GM18502 (cell line): ENCODE data around the gene CLPTM1L.
"Not testable (repeated sequence)": the region's sequence is repeated elsewhere in the genome, so short reads cannot be mapped to it uniquely, and the experiment has no call there.

Experiments used
- ATAC-seq: cut with Tn5 transposase; IDR thresholded peaks from one replicate; pipeline ENCODE4 v1.9.1; 2021; ENCODE audit warnings: mild to moderate bottlenecking; ENCODE audit not compliant: unreplicated experiment, poor library complexity

Gene CLPTM1L

DNA sequence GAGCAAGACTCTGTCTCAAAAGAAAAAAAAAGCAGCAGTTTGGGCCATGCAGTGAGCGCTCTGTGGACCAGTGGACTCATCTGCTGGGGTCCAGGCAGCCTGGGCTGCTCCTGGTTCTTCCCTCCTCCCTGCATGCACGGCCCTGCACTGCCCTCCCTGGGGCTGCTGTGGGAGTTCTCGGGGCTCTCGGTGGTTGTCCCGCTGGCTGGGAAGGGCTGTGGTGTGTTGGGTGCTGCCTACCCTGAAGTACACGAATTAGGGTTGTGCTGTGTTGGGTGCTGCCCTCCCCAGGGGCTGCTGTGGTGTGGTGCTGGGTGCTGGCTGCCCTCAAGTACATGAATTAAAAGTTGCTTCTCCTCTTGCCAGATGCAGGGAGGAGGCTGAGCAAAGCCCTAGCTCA, 18.3 kb upstream of the CLPTM1L start:
- ATAC-seq = no peak

DNA sequence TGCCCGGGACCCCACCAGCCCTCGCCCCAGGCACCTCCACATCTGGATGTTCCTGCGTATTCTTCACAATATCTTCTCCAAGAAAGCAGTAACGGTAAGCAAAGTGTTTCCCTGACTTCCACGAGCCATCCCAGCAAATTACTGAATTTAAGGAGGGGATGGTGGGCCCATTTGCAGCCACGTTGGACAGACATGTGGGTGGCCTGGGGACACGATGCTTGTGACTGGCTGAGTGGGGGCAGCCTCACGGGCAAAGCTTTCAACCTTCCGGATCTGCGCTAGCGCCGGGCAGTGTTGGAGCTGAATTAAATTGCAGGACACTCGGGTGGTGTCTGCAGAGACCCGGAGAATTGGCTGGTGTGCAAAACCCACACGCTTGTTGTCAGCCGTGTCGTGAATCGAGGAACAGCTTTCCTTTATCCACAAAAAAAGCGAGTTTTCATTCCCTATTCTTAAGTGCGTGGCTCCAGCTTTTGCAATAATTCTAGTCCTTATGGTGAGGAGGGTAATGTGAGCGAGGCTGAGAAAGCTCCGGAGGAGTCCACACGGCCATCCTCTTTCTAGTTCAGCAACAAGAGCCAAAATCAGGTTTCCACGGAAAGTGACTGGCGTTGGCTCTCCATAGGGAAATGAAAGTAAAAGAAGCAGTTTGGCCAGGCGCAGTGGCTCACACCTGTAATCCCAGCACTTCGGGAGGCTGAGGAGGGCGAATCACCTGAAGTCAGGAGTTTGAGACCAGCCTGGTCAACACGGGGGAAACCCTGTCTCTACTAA, 17.5 kb upstream of the CLPTM1L start:
- no peak for ATAC-seq

DNA sequence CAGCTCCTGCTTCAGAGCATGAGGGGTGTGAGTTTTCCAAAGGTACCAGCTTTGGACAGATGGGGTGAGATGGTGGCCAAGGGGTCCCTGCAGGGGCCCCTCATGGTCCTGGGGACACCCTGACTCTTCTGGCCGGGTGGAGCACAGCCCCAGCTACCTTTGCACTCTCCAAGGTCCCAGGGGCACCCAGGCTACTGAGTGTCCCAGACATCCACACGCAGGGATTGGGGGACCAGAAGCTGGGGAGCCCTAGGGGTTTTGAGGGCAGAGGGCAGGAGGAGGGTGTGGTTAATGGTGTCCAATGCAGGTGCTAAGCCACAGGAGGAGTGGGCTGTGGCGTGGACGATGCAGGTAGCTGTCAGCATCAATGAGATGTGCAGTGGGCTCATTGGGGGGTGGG, 16.0 kb upstream of the CLPTM1L start:
- ATAC-seq = no peak

DNA sequence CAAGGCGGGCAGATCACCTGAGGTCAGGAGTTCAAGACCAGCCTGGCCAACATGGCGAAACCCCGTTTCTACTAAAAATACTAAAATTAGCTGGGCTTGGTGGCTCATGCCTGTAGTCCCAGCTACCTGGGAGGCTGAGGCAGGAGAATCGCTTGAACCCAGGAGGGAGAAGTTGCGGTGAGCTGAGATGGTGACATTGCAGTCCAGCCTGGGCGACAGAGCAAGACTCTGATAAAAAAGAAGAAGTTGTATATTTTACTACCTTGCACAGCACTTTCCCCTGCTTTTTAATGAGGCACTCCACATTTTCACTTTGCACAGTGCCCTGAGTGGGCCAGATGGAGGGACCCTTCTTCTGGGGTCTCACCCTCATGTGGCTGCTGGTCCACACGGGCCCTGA, 15.5 kb upstream of the CLPTM1L start:
- ATAC-seq = not testable (repeated sequence)

DNA sequence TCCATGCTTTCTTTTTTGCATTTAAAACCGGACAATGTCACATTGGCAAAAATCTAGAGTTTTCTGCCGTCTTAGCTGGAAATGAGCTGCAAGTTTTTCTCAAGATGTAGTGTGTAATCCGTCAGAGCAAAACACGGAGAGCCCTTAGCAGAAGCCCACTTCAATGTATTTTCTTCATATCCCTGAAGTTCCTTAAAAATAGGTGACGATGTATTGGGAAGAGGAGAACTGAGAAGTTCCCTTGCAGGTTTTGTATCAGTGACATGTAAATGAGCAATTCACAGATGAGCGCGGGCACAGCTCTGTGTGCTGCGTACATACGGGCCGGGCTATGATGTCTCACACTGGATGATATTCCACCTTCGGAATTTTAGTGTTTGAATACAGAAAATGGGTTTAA, 14.8 kb upstream of the CLPTM1L start:
- no peak for ATAC-seq

DNA sequence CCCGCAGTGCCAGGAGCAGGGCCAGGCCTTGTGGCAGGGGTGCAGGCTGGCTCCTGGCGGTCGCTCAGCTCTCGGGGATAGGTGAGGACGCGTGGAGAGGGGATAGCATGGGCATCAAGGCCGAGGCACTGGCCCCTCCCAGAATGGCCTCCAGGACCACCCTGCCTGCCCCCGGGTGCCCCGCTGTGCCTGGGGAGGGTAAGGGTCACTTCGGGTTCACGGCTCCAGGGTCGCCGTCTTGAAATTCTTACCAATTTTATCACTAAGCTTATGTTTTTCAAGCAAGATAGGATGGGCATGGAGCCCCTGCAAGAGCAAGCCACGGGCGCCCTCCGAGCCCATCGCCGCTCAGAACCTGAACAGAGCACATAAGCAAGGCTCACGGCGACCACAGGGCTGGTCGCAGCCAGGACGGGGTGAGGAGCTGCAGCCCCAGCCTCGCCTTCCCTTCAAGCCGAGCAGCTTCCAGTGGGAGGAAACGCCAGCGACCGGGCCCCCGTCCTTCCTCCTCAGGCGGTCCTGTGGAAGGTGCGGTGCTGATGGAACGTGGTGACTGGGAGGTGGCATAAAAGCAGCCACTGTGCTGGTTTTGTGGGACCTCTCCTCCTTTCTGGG, 14.2 kb upstream of the CLPTM1L start:
- ATAC-seq = no peak

DNA sequence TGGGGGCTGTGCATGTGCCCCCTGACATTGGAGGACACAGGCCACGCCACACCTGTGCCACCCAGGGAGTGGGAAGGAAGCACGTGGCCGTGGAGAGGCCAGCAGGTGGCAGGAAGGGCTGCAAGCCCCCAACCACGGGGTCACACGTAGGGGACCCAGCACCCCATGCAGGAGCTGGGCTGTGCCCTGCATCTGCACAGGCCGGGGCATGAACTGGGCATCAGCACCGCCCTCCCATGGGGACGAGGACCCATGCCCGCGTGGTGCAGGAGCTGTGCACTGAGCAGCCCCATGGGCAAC, 13.8 kb upstream of the CLPTM1L start:
- no peak for ATAC-seq

DNA sequence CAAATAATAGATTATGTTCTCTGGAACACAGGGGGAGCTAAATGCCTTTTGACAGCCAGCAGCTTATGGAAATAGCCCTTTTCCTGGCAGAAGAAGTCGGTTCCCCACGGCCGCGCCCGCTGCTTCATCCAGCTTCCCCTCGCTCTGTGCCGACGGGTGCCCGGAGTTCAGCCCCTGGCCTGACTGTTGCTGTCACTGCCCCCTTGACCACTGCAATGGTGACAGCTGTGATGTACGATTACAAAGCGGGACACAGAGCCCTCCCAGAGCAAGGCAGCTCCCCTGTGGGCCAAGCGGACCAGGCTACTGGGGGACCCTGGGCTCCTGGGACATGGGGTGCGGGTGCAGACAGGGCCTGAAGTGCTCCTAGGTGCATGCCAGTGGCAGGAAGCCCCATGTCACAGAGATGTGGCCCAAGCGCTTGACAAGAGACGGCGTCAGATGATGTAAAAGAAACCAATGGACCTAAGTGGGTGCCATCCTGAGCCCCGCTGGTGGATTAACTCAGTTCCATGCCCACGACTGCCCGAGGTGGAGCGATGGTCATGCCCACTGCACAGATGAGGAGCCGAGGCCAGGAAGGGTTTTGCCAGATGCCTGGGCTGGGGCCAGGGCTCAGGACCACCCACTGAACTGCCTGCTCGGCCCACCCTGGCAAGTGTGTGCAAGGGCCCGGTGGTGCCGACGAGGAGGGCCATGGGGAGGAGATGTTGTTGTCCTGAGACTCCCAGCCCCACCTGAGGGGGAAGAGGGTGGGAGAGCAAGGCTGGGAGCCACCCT, 13.2 kb upstream of the CLPTM1L start:
- ATAC-seq = no peak

DNA sequence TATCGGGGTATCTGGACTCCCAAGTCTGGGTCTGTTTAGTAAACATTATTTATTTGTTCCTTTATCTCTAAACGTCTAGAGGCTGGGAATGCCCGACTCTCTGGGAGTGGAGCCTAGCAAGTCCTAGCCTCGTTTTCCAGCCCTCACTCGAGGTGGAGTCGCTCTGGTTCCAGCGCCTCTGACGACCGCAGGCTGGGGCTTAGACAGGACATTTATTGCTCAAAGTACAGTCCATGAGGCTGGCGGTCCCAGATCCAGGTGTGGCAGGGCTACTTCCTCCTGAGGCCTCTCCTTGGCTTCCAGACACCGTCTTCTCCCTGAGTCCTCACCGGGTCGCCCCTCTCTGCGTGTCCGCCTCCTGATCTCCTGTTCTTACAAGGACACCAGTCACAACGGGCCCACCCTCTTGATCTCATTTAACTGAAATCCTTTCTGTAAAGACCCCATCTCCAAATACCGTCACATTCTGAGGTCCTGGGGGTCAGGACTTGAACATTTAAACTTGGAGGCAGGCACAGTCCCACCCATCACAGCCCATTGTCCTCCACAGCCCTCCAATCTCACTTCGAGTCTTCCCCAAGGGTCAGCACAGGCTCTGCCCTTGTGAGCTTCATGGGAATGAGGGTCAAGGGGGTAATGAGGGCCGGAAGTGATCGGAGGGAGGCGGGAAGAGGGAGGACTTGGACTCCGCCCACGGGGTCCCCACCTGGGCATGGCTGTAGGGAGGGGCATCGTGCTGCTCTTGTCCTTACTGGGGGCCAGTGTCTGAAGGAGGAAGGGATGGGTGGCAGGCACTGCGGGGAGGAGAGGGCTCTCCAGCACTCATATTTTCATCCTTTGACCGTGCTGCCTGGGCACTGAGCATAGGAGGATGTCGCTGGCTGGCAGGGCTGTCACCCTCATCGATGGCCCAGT, 12.2 kb upstream of the CLPTM1L start:
- ATAC-seq = no peak

DNA sequence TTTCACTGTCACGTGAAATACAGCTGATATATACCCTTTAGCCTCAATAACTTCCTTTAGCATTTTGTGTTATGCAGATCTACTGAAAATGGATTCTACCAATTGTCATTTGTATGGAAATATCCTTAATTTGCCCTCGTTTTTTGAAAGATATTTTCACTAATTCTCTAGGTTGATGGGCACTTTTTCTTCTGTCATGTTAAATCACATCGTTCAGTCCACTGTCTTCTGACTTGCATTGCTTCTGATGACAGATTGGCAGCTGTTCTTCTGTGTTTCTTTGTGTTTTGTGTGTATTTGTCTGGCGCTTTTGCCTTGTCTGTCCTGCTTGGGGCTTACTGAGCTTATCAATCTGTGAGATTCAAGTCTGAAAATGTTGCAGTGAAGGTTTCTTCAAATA, 9.7 kb upstream of the CLPTM1L start:
- ATAC-seq = no peak

DNA sequence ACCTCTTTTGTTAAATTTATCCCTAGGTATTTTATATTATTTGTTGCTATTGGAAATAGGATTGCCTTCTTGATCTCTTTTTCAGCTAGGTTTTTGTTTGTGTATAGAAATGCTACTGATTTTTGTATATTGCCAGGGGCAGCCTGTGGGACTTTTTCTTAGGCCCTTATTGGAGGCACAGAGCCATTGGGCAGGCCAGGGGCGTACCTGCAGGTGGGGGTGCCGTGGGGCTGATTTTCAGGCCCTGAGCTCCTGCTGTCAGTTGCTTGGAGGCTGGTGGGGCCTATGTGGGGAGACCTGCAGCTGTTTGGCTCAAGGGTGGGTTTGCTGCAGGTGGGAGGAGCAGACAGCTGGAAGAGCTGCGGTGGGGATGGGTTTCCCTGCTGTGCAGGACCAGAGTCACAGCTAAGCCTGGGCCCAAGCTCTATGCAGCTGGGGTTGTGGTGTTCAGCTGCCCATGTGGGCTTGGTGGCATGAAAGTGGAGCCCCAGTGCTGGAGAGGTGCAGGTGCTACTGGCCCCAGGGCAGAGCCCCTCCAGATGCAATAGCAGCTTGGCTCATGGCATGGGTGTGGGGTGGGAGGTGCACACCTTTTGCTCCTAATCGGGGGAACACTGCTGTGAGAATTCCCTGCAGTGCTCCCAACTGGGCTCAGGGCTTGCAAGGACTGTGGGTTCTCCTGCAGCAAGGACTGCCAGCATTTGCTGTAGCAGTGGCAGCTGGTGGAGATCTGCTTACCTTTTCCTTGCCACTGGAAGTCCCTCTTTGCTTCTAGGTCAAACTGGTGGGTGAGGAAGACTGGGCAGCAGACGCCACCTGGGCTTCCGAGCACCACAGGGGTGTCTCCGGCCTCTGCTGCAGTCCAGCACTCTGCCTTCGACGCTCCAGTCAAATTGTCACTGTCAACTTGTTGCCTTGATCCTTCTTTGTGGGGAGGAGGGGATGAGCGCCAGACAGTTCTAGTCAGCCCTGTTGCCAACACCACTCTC, 7.6 kb upstream of the CLPTM1L start:
- no peak for ATAC-seq

DNA sequence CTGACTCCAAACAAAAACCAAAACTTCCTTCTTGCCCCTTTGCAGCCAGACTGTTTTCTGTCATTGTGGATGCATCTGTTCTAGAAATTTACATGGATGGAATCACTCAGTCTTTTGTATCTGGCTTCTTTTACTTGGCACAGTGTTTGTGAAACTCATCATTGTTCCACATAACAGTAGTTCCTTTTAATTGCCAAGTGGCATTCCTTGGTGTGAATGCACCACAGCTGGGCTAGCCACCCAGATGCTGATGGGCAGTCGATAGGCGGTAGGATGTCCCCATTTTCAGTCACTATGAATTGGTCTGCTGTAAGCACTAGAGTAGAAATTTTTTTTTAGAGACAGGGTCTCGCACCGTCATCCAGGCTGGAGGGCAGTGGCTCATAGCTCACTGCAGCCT, 6.3 kb upstream of the CLPTM1L start:
- ATAC-seq = no peak

DNA sequence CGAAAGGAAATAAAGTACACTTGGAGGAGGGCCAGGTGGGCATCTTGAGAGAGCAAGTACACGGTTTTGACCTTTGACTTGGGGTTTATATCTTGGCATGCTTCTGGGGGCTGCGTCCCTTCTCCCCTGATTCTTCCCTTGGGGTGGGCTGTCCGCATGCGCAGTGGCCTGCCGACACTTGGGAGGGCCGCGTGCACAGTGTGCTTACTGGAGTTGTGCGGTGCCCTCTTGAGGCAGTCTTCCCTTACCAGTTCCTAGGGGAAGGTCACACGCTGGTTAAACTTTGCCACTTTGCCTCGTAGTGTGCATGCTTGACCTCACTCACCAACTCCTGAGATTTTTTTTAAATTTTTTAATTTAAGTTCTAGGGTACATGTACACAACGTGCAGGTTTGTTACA, 4.3 kb upstream of the CLPTM1L start:
- no peak for ATAC-seq

DNA sequence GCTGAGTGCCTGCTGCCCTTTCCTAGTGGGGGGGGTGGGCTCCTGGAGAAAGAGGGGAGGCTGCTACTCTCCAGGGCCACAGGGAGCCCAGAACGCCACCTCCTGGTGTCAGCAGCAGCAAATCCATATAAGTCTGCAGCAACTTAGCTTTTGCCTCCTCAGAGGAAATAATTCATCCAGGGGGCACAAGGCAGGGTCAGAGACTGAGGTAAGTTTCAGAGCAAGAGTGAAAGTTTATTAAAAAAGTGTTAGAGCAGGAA, 4.0 kb upstream of the CLPTM1L start:
- no peak for ATAC-seq

DNA sequence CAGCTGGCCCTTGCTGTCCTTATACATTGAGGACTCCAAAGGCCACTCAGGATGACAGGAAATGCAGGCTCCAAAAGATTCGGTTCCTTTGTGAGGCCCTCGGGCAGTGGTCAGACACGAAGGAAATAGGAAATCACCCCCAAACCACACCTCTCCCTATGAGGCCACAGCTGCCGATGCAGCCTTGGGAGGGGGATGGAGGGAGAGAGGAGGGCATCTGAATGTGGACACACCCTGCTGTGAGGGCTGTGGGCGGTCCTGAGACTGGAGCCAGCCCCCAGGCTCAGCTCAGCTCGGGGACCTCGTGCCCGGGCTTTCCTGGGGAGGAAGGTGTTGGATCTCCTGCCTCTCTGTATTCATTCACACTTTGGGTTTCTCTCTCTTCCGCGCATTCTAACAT, 2.7 kb upstream of the CLPTM1L start:
- ATAC-seq = no peak

DNA sequence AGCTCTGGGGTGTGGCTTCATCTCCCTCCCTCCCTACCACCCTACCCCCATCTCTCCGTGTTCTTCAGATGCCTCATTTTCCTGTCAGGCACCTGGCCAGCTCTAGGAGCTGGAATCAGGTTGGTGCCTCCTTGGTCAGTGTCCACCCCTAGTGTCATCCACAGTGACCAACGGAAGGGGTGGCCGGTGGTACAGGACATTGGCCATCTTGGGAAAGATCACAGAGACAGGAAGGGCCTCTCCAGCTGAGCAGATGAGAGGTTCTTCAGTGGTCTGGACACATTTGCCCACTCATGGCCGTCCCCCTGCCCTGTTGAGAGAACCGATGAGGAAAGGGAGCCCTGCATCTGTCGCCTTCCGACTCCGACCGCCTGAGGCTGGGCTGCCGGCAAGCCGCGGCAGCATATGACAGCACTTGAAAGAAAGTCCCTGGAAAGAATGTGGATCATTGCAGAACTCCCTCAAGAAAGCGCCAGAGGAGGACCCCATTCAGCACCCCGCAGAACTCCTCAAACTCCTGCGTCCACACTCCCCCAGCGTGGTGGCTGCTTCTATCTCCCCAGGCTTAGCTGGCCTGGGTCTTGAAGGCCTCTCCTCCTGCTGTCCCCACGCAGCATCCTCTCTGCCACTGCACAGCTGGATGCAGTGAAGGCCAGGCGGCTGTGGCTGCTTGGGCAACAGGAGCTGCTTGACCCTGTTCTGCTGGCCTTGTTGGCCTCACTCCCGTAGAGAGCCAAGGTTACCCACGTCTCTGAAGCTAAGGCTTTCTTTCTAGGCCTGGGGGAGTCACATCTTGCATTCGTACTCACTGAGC, 1.9 kb upstream of the CLPTM1L start:
- no peak for ATAC-seq

DNA sequence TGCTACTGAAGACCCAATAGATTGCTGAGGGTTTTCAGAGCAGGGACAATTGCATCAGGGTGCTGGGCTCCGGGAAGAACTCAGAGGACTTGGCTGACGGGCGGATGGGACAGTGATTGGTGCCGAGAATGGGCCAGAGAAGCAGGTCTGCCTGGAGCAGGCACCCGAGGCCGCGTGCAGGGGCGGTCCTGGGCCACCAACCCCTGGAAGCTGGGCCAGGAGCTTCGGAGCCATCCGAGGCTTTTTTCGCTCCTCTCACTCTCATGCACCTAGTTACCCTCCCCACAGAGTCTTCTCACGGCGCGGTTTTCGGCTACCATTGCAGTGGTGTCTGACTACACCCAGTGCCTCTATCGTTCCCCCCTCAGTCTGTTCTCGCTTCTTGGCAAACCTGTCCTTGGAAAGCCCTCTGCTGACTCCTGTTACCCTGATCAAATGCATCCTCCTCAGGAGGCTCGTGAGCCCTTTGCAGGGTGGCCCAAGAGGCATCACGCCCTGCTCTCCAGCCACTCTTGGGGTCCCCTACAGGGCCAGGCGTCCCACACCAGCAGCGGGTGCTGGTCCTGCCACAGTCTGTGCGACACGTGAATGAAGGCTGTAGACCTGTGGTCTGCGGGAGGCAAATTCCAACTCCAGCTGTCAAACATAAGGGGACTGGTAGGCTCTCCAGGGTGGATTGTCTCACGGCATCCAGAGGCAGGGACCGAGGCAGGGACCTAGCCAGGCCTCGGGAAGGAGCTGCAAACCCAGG, 1.2 kb upstream of the CLPTM1L start:
- ATAC-seq = no peak
